ENCODE results near the gene COX17. TPM values are rescaled to one million over a fixed set of nuclear protein-coding genes. Genes with fewer than 3 reads are reported as not detected.

Gene COX17
- total and polyA plus RNA-seq, 2 of the 13 experiments (the other 11 are each of a cell fraction or from before 2014, with no cell fraction given) = 41.4 to 51.0 TPM

DNA sequence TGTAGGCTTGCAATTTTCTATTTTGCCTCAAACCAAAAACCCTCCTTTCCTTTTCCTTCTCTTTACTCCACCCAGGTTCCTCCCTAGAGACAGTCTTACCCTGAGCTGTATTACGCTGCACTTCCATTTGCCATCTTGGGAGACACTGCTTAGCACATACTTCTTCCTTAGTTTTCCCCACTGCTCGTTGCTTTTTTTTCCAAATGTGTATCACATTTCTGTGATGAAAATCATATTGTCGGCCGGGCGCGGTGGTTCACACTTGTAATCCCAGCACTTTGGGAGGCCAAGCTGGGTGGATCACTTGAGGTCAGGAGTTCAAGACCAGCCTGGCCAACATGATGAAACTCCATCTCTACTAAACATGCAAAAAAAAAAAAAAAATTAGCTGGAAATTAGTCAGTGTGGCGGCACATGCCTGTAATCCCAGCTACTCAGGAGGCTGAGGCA, 46.3 kb downstream of the COX17 start:
- CTCF ChIA-PET (ENCODE audit: low intra/inter-chr PET ratio, low total read pairs) = no interaction called here

DNA sequence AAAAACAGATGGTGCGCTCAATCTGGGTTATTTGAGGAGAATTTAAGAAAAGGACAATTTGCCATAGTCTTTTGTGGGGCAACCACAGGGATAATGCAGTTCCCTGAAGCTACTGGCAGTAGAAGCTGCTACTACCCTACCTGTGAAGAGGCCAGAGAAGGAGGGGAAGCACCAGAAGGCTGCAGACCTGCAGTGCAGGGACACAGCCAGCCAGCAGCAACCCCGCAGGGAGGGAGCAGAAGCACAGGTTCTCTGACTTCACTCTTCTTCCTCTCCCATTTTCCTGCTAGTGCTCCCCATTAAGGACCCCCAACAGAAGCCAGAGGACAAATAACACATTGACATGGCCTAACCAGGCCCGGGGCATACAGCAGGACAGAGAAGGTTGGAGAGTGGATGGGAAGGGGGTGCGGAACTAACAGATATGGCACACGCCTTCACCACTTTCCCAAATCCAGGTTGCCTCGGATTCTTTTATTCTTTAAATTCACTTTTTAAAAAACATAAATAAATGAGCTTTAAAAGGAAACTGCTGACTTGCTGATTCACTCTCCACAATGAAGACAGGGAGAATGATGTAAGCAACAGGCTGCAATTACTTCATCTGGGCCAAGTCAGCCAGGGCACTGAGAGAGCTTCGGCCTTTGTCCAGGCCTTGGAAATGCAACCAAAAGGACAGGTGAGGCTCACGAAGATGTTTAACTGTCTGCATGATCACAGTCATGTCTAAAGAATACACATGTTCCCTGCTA, 46.9 kb downstream of the COX17 start:
- H3K9ac ChIP-seq (ENCODE audit: insufficient read depth, low read depth, low read length) = no peak overlapping the region
- H3K27me3 ChIP-seq (ENCODE audit: control insufficient read depth in 1 of 2, insufficient read depth in 2 of 2, low read length in 2 of 2) = peaks cover 0 to 6% of the 10 kb centered on the region in 2 experiments; a peak in 2 of 5 replicates
- DNase-seq (ENCODE audit: low spot score) = no peak
- 59% methylated on average over 8 of the region's 8 CpGs for WGBS (ENCODE audit: low lambda C conversion rate)
- intact Hi-C loops (cut with micrococcal nuclease; ENCODE audit: unreplicated experiment) (no loop called here), in situ Hi-C loops (cut with HindIII; ENCODE audit: extremely low pct_ligation_motif_present, low pct_unique_long_range_greater_than_20kb) (no loop called here)
- no TSS peak for BruUV-seq (replicated peaks)
- peak; percentile 45; the same call in 1 of the 3 replicates for ATAC-seq
- no peaks in the 10 kb centered on the region for H4K20me1 ChIP-seq (ENCODE audit: insufficient read depth, low read length)
- no peaks in the 10 kb centered on the region for H3K79me2 ChIP-seq (ENCODE audit: insufficient read depth, low read length)
- H3K36me3 ChIP-seq (replicated peaks in 1 of 2; ENCODE audit: control insufficient read depth in 1 of 2, insufficient read depth in 2 of 2, low read length in 2 of 2) = no peaks in the 10 kb centered on the region
- no peak for FAIRE-seq
- H3K4me2 ChIP-seq (ENCODE audit: low read depth, low read length) = no peak overlapping the region
- no peaks in the 10 kb centered on the region for H3K9me3 ChIP-seq (ENCODE audit: low read length)
- H3K27ac ChIP-seq (ENCODE audit: extremely low read length, insufficient read depth, low read length) = no peak overlapping the region
- TF ChIP-seq ZNF598 (CRISPR knock-in tag; IDR thresholded peaks at IDR 0.05; ENCODE audit: borderline replicate concordance) = no peak
- TF ChIP-seq, protein P1, sequence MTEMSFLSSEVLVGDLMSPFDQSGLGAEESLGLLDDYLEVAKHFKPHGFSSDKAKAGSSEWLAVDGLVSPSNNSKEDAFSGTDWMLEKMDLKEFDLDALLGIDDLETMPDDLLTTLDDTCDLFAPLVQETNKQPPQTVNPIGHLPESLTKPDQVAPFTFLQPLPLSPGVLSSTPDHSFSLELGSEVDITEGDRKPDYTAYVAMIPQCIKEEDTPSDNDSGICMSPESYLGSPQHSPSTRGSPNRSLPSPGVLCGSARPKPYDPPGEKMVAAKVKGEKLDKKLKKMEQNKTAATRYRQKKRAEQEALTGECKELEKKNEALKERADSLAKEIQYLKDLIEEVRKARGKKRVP (CRISPR knock-in tag; IDR thresholded peaks at IDR 0.05) = peak in 1 of 2 experiments; percentile 69; a peak in 2 of 4 replicates
- TF ChIP-seq ZFP90 (CRISPR knock-in tag; IDR thresholded peaks at IDR 0.05; ENCODE audit: borderline replicate concordance) = no peak
- TF ChIP-seq ZNF329 (CRISPR knock-in tag; IDR thresholded peaks at IDR 0.05; ENCODE audit: low read depth) = no peak
- no peak for TF ChIP-seq ADNP (CRISPR knock-in tag; IDR thresholded peaks at IDR 0.05)
- no peak for TF ChIP-seq ZSCAN25 (CRISPR knock-in tag; IDR thresholded peaks at IDR 0.05)
- peak; percentile 79 for TF ChIP-seq MAFF (IDR thresholded peaks at IDR 0.05; ENCODE audit: low read depth, low read length)
- TF ChIP-seq MAFK (conservative IDR thresholded peaks at IDR 0.05 in 1 of 2, IDR thresholded peaks at IDR 0.05 in 1 of 2; ENCODE audit: low read length in 2 of 2) = peak; percentile 71 to 72
- no peak overlapping the region for H2AFZ ChIP-seq (ENCODE audit: low read length)
- H3K4me3 ChIP-seq (replicated peaks in 1 of 3; ENCODE audit: insufficient read depth in 1 of 3, low read depth in 2 of 3, low read length in 3 of 3) = no peak overlapping the region
- ChIA-PET POLR2A (no interaction called here), CTCF (ENCODE audit: low intra/inter-chr PET ratio, low total read pairs) (no interaction called here)
- H3K4me1 ChIP-seq (ENCODE audit: insufficient read depth, low read length) = no peaks in the 10 kb centered on the region

More for the DNA sequence above, 46.3 kb downstream of the COX17 start:
- H3K4me2 ChIP-seq (ENCODE audit: low read depth, low read length) = no peak overlapping the region
- DNase-seq (ENCODE audit: low spot score) (no peak), FAIRE-seq (no peak), ATAC-seq (no peak)
- intact Hi-C loops (cut with micrococcal nuclease; ENCODE audit: unreplicated experiment) = no loop called here
- 85% methylated on average over 7 of the region's 7 CpGs for WGBS (ENCODE audit: low lambda C conversion rate)
- H3K9ac ChIP-seq (ENCODE audit: insufficient read depth, low read depth, low read length) = no peak overlapping the region
- no peaks in the 10 kb centered on the region for H3K4me1 ChIP-seq (ENCODE audit: insufficient read depth, low read length)
- H2AFZ ChIP-seq (ENCODE audit: low read length) = no peak overlapping the region
- no peaks in the 10 kb centered on the region for H3K36me3 ChIP-seq (replicated peaks in 1 of 2; ENCODE audit: control insufficient read depth in 1 of 2, insufficient read depth in 2 of 2, low read length in 2 of 2)
- H3K4me3 ChIP-seq (replicated peaks in 1 of 3; ENCODE audit: insufficient read depth in 1 of 3, low read depth in 2 of 3, low read length in 3 of 3) = no peak overlapping the region
- no peak for TF ChIP-seq ZBTB7B (CRISPR knock-in tag; IDR thresholded peaks at IDR 0.05)
- no peak for TF ChIP-seq NAIF1 (CRISPR knock-in tag; IDR thresholded peaks at IDR 0.05; ENCODE audit: borderline replicate concordance)
- TF ChIP-seq PRPF4 (IDR thresholded peaks at IDR 0.05; ENCODE audit: low read depth, low read length, poor library complexity, severe bottlenecking) = no peak
- no peaks in the 10 kb centered on the region for H3K79me2 ChIP-seq (ENCODE audit: insufficient read depth, low read length)
- BruUV-seq (replicated peaks) = no TSS peak
- H4K20me1 ChIP-seq (ENCODE audit: insufficient read depth, low read length) = no peaks in the 10 kb centered on the region
- POLR2A ChIA-PET = no interaction called here
- in situ Hi-C loops (cut with HindIII; ENCODE audit: extremely low pct_ligation_motif_present, low pct_unique_long_range_greater_than_20kb) = no loop called here
- H3K9me3 ChIP-seq (ENCODE audit: low read length) = no peaks in the 10 kb centered on the region
- no peaks in the 10 kb centered on the region; a peak in 1 of 5 replicates for H3K27me3 ChIP-seq (ENCODE audit: control insufficient read depth in 1 of 2, insufficient read depth in 2 of 2, low read length in 2 of 2)
- H3K27ac ChIP-seq (ENCODE audit: extremely low read length, insufficient read depth, low read length) = no peak overlapping the region
